ENCODE results near the gene TXNDC11. TPM values are rescaled to one million over a fixed set of nuclear protein-coding genes. Genes with fewer than 3 reads are reported as not detected.

TXNDC11 gene
- total RNA-seq, 2 experiments from 2014 or later, result 111 to 112 TPM

GRCh38 chr16:11668623-11669379, 73.9 kb downstream of the TXNDC11 start:
- peak in 6 of 14 experiments; percentile 20 to 66 (median 48) for DNase-seq

GRCh38 chr16:11667824-11668622, 74.6 kb downstream of the TXNDC11 start, which contains the start of gene SNN:
Gene SNN (plus strand): TSS chr16:11668455. CDS start chr16:11676060, 7,605 bp downstream.
- peak; percentile 72 to 94 (median 84) for DNase-seq
- H3K4me1 ChIP-seq (ENCODE audit: insufficient read depth, low read length), result peaks cover 88% of the 10 kb centered on the region
- no peak for TF ChIP-seq CTCF (IDR thresholded peaks at IDR 0.05)
- intact Hi-C loops (cut with DNase I, micrococcal nuclease), result loop anchor here in 1 of 2 experiments (5.0 kb wide), 3 partner anchors 74 to 309 kb away; partner anchors contain the start of genes SNX29, TXNDC11 and ZC3H7A
- H3K27me3 ChIP-seq (ENCODE audit: control insufficient read depth in 1 of 2, insufficient read depth in 2 of 2, low read length in 2 of 2), result no peaks in the 10 kb centered on the region
- Mint-ChIP-seq H3K9me3 (no peaks in the 10 kb centered on the region), H3K27me3 (no peaks in the 10 kb centered on the region), H3K4me3 (peak within 1 kb of the TSS; percentile 97), H3K4me1 (ENCODE audit: low read depth) (peaks cover 73% of the 10 kb centered on the region), H3K27ac (peak within 1 kb of the TSS; percentile 94), H3K36me3 (ENCODE audit: low read depth) (peaks cover 20% of the 10 kb centered on the region)
- ChIA-PET POLR2A (interaction anchor here (1.2 to 3.0 kb wide), 3 partner anchors 46 to 75 kb away, joined by 5 to 18 read pairs (median 7); partner anchors contain the start of gene TXNDC11), CTCF (no interaction called here)
- ATAC-seq (ENCODE audit: poor library complexity), result peak; percentile 84
- peak within 1 kb of the TSS; percentile 62 for H3K4me3 ChIP-seq (ENCODE audit: low read length)
- H3K27ac ChIP-seq (ENCODE audit: low read depth in 1 of 2, low read length in 2 of 2), result peak within 1 kb of the TSS; percentile 57
- no peaks in the 10 kb centered on the region for H3K36me3 ChIP-seq (ENCODE audit: insufficient read depth, low read length)
- H3K9me3 ChIP-seq (ENCODE audit: control insufficient read depth in 1 of 2, insufficient read depth in 1 of 2, low read length in 2 of 2), result no peaks in the 10 kb centered on the region

More at GRCh38 chr16:11668623-11669379, 73.9 kb downstream of the TXNDC11 start:
- Histone ChIP-seq H3K4me1 (ENCODE audit: insufficient read depth, low read length) (peaks cover 88% of the 10 kb centered on the region), H3K4me3 (ENCODE audit: low read length) (peak overlapping the region; percentile 59), H3K36me3 (ENCODE audit: insufficient read depth, low read length) (peaks cover 1% of the 10 kb centered on the region), H3K9me3 (ENCODE audit: control insufficient read depth in 1 of 2, insufficient read depth in 1 of 2, low read length in 2 of 2) (no peaks in the 10 kb centered on the region), H3K27ac (ENCODE audit: low read depth in 1 of 2, low read length in 2 of 2) (peak overlapping the region in 1 of 2 donors; percentile 57), H3K27me3 (ENCODE audit: control insufficient read depth in 1 of 2, insufficient read depth in 2 of 2, low read length in 2 of 2) (no peaks in the 10 kb centered on the region)
- Mint-ChIP-seq H3K27me3 (no peaks in the 10 kb centered on the region), H3K4me1 (ENCODE audit: low read depth) (peaks cover 80% of the 10 kb centered on the region), H3K9me3 (no peaks in the 10 kb centered on the region), H3K36me3 (ENCODE audit: low read depth) (peaks cover 20% of the 10 kb centered on the region), H3K27ac (peak overlapping the region; percentile 94), H3K4me3 (peak overlapping the region; percentile 97)
- no peak for TF ChIP-seq CTCF (IDR thresholded peaks at IDR 0.05)
- intact Hi-C loops (cut with DNase I, micrococcal nuclease), result loop anchor here in 1 of 2 experiments (5.0 kb wide), 3 partner anchors 74 to 308 kb away; partner anchors contain the start of genes SNX29, TXNDC11 and ZC3H7A
- ChIA-PET POLR2A (interaction anchor here (0.7 to 3.0 kb wide), 8 partner anchors 10 to 182 kb away, joined by 3 to 18 read pairs (median 4); partner anchors contain the start of genes LITAF and TXNDC11), CTCF (interaction anchor here (0.9 to 1.3 kb wide), 2 partner anchors 137 to 273 kb away, joined by 3 to 6 read pairs; no protein-coding TSS in a partner anchor)
- ATAC-seq (ENCODE audit: poor library complexity), result peak; percentile 22
